Caco-2 (cell line): ENCODE results near the gene ENOX1. TPM values are rescaled to one million over a fixed set of nuclear protein-coding genes. Genes with fewer than 3 reads are reported as not detected.

ENCODE experiments used
- BruUV-seq: library from RNA; stranded (reverse); fragments of 400-500 nt; replicated peaks from 2 replicates; lab custom pipeline; 2021; lab: Mats Ljungman, UMichigan
- CTCF ChIA-PET: fragments of 300-600 bp; sonication (Branson Sonifier 250); formaldehyde crosslinking; loops from one replicate; lab custom pipeline; 2022; ENCODE audit warnings: antibody characterized with exemption; lab: Charles Lee
- POLR2A ChIA-PET: fragments of 300-600 bp; sonication (Branson Sonifier 250); formaldehyde crosslinking; loops from one replicate; lab custom pipeline; 2022; ENCODE audit warnings: antibody characterized with exemption; lab: Charles Lee
- DNase-seq, 2 experiments: peaks; one replicate each; pipeline versions ENCODE4 v3.0.0 to v3.0.0-alpha.2; 2020 to 2022
- H3K27me3 ChIP-seq: replicated peaks from 2 replicates; pipeline ENCODE4 v1.6.0; 2011; ENCODE audit warnings: low read length; ENCODE audit not compliant: control insufficient read depth, insufficient read depth
- H3K36me3 ChIP-seq: 2 replicates; pipeline ENCODE4 v1.5.1; 2011; ENCODE audit warnings: low read length; ENCODE audit not compliant: control insufficient read depth, insufficient read depth
- H3K4me1 ChIP-seq: fragments of 250-450 bp; sonication (Bioruptor Pico); 2 replicates; pipeline ENCODE4 v1.5.1; 2020; ENCODE audit warnings: mild to moderate bottlenecking
- H3K4me3 ChIP-seq: 2 replicates; pipeline ENCODE4 v1.5.1; 2011; ENCODE audit warnings: low read depth, mild to moderate bottlenecking, control low read depth, low read length
- H3K9me3 ChIP-seq: fragments of 250-450 bp; sonication (Bioruptor Pico); 2 replicates; pipeline ENCODE4 v1.5.1; 2020; ENCODE audit warnings: mild to moderate bottlenecking, moderate library complexity
- H3K27ac Mint-ChIP-seq: one replicate; pipeline ENCODE4 v1.8.0; 2022; ENCODE audit warnings: mixed read lengths; ENCODE audit not compliant: unreplicated experiment
- H3K27me3 Mint-ChIP-seq: one replicate; pipeline ENCODE4 v1.8.0; 2022; ENCODE audit warnings: mixed read lengths; ENCODE audit not compliant: insufficient read depth, unreplicated experiment
- H3K36me3 Mint-ChIP-seq: one replicate; pipeline ENCODE4 v1.8.0; 2022; ENCODE audit warnings: mild to moderate bottlenecking, mixed read lengths; ENCODE audit not compliant: insufficient read depth, unreplicated experiment
- H3K4me1 Mint-ChIP-seq: one replicate; pipeline ENCODE4 v1.8.0; 2022; ENCODE audit warnings: low read depth, mixed read lengths; ENCODE audit not compliant: unreplicated experiment
- H3K4me3 Mint-ChIP-seq: one replicate; pipeline ENCODE4 v1.8.0; 2022; ENCODE audit warnings: mild to moderate bottlenecking, moderate library complexity, mixed read lengths; ENCODE audit not compliant: unreplicated experiment
- H3K9me3 Mint-ChIP-seq: one replicate; pipeline ENCODE4 v1.8.0; 2022; ENCODE audit warnings: mixed read lengths; ENCODE audit not compliant: unreplicated experiment
- intact Hi-C: fragments of 100-400 bp; cut with micrococcal nuclease; formaldehyde crosslinking; loops from one replicate; pipeline ENCODE4 v1.10.0; 2022; ENCODE audit not compliant: unreplicated experiment
- total RNA-seq: library from RNA; stranded (reverse); gene quantifications from 2 replicates; pipeline ENCODE4 v1.2.3, GENCODE V29; 2022
- TF ChIP-seq, protein P1 (sequence below), 2 experiments: fragments of 200-600 bp in 1 of 2; IDR thresholded peaks; 1 replicate in 1 of 2; 2 replicates in 1 of 2; pipeline versions ENCODE4 v1.5.1 to v1.8.0; 2011 to 2022; ENCODE audit warnings: antibody characterized with exemption in 1 of 2, control low read depth in 1 of 2, inconsistent platforms in 1 of 2, low read depth in 1 of 2, low read length in 1 of 2, mild to moderate bottlenecking in 1 of 2, moderate library complexity in 1 of 2; ENCODE audit not compliant: insufficient read depth in 1 of 2, severe bottlenecking in 1 of 2, unreplicated experiment in 1 of 2

ENOX1 gene
- total RNA-seq, 1 experiment from 2014 or later = 9.1 TPM

DNA sequence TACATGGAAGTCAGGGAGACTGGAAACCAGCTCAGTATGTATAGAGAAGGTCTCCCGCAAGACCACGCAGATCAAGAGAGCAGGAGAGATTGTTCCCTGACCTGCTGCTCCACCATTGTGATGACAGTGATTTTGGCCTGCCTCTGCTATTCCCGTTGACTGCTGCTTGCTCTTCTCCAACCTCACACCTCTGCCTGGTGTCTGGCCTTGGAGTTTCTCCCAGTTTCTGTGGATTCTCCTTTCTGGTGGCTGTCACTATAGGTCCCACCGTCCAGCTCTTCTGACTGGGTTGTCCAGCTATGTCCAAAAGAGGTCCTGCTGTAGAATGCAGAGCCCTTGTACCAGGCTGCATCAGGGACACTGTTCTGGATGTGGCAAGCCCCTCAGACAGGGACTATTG lies 591.7 kb downstream of the ENOX1 start:
- H3K36me3 Mint-ChIP-seq = peaks cover 6% of the 10 kb centered on the region
- peaks cover 28% of the 10 kb centered on the region for H3K4me1 ChIP-seq
- BruUV-seq = no TSS peak
- no peak for DNase-seq
- H3K36me3 ChIP-seq = no peaks in the 10 kb centered on the region
- intact Hi-C loops = loop anchor here (5.0 kb wide), 1 partner anchor 322 kb away; no protein-coding TSS in a partner anchor
- H3K27me3 Mint-ChIP-seq = no peaks in the 10 kb centered on the region
- TF ChIP-seq, protein P1, sequence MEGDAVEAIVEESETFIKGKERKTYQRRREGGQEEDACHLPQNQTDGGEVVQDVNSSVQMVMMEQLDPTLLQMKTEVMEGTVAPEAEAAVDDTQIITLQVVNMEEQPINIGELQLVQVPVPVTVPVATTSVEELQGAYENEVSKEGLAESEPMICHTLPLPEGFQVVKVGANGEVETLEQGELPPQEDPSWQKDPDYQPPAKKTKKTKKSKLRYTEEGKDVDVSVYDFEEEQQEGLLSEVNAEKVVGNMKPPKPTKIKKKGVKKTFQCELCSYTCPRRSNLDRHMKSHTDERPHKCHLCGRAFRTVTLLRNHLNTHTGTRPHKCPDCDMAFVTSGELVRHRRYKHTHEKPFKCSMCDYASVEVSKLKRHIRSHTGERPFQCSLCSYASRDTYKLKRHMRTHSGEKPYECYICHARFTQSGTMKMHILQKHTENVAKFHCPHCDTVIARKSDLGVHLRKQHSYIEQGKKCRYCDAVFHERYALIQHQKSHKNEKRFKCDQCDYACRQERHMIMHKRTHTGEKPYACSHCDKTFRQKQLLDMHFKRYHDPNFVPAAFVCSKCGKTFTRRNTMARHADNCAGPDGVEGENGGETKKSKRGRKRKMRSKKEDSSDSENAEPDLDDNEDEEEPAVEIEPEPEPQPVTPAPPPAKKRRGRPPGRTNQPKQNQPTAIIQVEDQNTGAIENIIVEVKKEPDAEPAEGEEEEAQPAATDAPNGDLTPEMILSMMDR (IDR thresholded peaks at IDR 0.05; ENCODE audit: insufficient read depth in 1 of 2, low read depth in 1 of 2, low read length in 1 of 2, severe bottlenecking in 1 of 2, unreplicated experiment in 1 of 2) = no peak
- H3K9me3 Mint-ChIP-seq = no peaks in the 10 kb centered on the region
- H3K4me3 ChIP-seq = no peak overlapping the region
- no peaks in the 10 kb centered on the region for H3K9me3 ChIP-seq
- no peak overlapping the region for H3K27ac Mint-ChIP-seq
- no peaks in the 10 kb centered on the region for H3K27me3 ChIP-seq
- peaks cover 10% of the 10 kb centered on the region for H3K4me1 Mint-ChIP-seq
- H3K4me3 Mint-ChIP-seq = no peak overlapping the region
- POLR2A ChIA-PET = no interaction called here
- CTCF ChIA-PET = interaction anchor here (1.0 kb wide), 1 partner anchor 15 kb away, joined by 3 read pairs; no protein-coding TSS in a partner anchor

DNA sequence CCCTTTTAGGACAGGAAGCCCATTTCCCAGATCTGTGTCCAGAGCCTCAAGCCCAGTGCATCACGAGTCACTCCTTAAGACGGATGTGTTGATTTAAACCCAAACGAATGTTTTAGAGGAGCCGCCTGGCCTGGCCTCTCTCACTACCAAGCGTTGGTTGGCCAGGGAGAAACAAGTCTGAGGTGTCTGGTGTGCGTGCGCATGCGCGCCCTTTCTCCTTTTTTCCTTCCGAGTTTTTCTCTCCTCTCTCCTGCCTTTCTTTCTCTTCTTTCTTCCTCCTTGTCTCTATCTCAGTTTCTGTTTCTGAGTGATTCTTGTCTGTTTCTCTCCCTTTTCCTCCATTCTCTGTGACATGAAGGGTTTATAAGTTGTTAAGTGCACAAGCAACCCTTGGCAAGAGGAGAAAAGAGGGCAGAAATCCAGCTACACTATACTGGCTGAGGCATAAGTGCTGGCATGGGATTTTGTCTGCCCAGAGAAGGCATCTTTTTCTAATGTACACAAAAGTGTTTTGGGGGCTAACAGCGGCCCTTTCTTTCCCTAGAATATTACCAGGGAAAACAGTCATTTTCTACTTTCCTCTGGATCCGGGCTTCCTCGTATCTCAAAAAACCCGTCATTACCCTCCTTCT lies 592.9 kb downstream of the ENOX1 start:
- Histone ChIP-seq H3K27me3 (no peaks in the 10 kb centered on the region), H3K4me1 (peaks cover 26% of the 10 kb centered on the region), H3K36me3 (no peaks in the 10 kb centered on the region), H3K4me3 (no peak overlapping the region), H3K9me3 (no peaks in the 10 kb centered on the region)
- no peak overlapping the region for H3K4me3 Mint-ChIP-seq
- H3K27me3 Mint-ChIP-seq = no peaks in the 10 kb centered on the region
- H3K27ac Mint-ChIP-seq = no peak overlapping the region
- H3K36me3 Mint-ChIP-seq = no peaks in the 10 kb centered on the region
- DNase-seq = no peak
- H3K4me1 Mint-ChIP-seq = peaks cover 7% of the 10 kb centered on the region
- BruUV-seq = no TSS peak
- no peaks in the 10 kb centered on the region for H3K9me3 Mint-ChIP-seq
- POLR2A ChIA-PET = no interaction called here
- TF ChIP-seq, protein P1 (IDR thresholded peaks at IDR 0.05; ENCODE audit: insufficient read depth in 1 of 2, low read depth in 1 of 2, low read length in 1 of 2, severe bottlenecking in 1 of 2, unreplicated experiment in 1 of 2) = no peak
- intact Hi-C loops = no loop called here
- CTCF ChIA-PET = interaction anchor here (0.7 kb wide), 1 partner anchor 333 kb away, joined by 3 read pairs; no protein-coding TSS in a partner anchor

DNA sequence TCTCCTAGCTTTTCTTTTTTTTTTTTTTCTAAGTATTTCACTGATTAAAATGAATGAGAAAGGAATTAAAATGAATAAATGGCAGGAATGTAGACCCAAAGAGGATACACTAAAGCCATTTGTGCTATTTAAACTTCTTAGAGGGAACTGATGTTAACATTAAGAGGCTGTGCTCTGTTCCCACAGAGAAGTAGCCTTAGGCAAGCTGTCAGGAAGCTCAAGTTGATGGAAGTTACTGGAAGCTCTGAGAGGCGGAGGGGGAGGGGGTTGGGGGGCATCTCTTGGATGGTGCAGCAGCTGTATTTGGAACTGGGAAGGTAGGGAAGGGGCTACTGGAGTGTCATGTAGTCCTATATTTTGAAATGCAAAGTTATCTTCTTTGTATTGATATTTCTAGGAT lies 595.2 kb downstream of the ENOX1 start:
- Histone ChIP-seq H3K27me3 (no peaks in the 10 kb centered on the region), H3K4me3 (no peak overlapping the region), H3K36me3 (no peaks in the 10 kb centered on the region), H3K9me3 (no peaks in the 10 kb centered on the region), H3K4me1 (peaks cover 30% of the 10 kb centered on the region)
- intact Hi-C loops = no loop called here
- Mint-ChIP-seq H3K4me1 (peaks cover 14% of the 10 kb centered on the region), H3K4me3 (no peak overlapping the region), H3K36me3 (no peaks in the 10 kb centered on the region), H3K9me3 (no peaks in the 10 kb centered on the region), H3K27me3 (no peaks in the 10 kb centered on the region), H3K27ac (no peak overlapping the region)
- POLR2A ChIA-PET = no interaction called here
- no TSS peak for BruUV-seq
- CTCF ChIA-PET = interaction anchor here (0.6 kb wide), 1 partner anchor 33 kb away, joined by 3 read pairs; no protein-coding TSS in a partner anchor
- TF ChIP-seq, protein P1 (IDR thresholded peaks at IDR 0.05; ENCODE audit: insufficient read depth in 1 of 2, low read depth in 1 of 2, low read length in 1 of 2, severe bottlenecking in 1 of 2, unreplicated experiment in 1 of 2) = no peak
- no peak for DNase-seq
